Karpas-422 (cell line): Measurements from ENCODE around the gene DEFB123. TPM values are rescaled to one million over a fixed set of nuclear protein-coding genes. Genes with fewer than 3 reads are reported as not detected.
"Not testable (repeated sequence)": the region's sequence is repeated elsewhere in the genome, so short reads cannot be mapped to it uniquely, and the experiment has no call there.

ENCODE experiments used
- DNase-seq: peaks from one replicate; pipeline ENCODE4 v3.0.0-alpha.2; 2015
- H2AFZ ChIP-seq: fragments of 200-600 bp; sonication (generic); 2 replicates; pipeline ENCODE4 v1.6.1; 2014; ENCODE audit warnings: antibody characterized with exemption, low read length, mixed read lengths
- H3K27ac ChIP-seq: fragments of 200-600 bp; sonication (generic); 2 replicates; pipeline ENCODE4 v1.5.1; 2014; ENCODE audit warnings: mild to moderate bottlenecking, low read length, moderate library complexity
- H3K27me3 ChIP-seq: fragments of 200-600 bp; sonication (generic); 2 replicates; pipeline ENCODE4 v1.6.1; 2014; ENCODE audit warnings: low read length, mixed read lengths
- H3K36me3 ChIP-seq: fragments of 200-600 bp; sonication (generic); 2 replicates; pipeline ENCODE4 v1.6.1; 2014; ENCODE audit warnings: low read length, mixed read lengths; ENCODE audit not compliant: insufficient read depth
- H3K4me1 ChIP-seq: fragments of 200-600 bp; sonication (generic); 2 replicates; pipeline ENCODE4 v1.6.1; 2014; ENCODE audit warnings: mild to moderate bottlenecking, low read length, mixed read lengths
- H3K4me2 ChIP-seq: fragments of 200-600 bp; sonication (generic); 2 replicates; pipeline ENCODE4 v1.6.1; 2014; ENCODE audit warnings: low read length, low read depth, mild to moderate bottlenecking; ENCODE audit not compliant: poor library complexity, severe bottlenecking
- H3K4me3 ChIP-seq: fragments of 200-600 bp; sonication (generic); 2 replicates; pipeline ENCODE4 v1.5.1; 2014; ENCODE audit warnings: mild to moderate bottlenecking, antibody characterized with exemption, low read length, mixed read lengths
- H3K79me2 ChIP-seq: fragments of 200-600 bp; sonication (generic); 2 replicates; pipeline ENCODE4 v1.6.1; 2014; ENCODE audit warnings: mild to moderate bottlenecking, low read length, mixed read lengths
- H3K9ac ChIP-seq: fragments of 200-600 bp; sonication (generic); 2 replicates; pipeline ENCODE4 v1.6.0; 2014; ENCODE audit warnings: low read length
- H3K9me2 ChIP-seq: fragments of 200-600 bp; sonication (generic), shearing (Covaris generic); replicated peaks from 2 replicates; pipeline ENCODE4 v1.6.0; 2014; ENCODE audit warnings: mild to moderate bottlenecking, low read length, moderate library complexity; ENCODE audit not compliant: insufficient read depth
- H3K9me3 ChIP-seq: fragments of 300-700, 200-600 bp; sonication (generic); 2 replicates; pipeline ENCODE4 v1.6.1; 2014; ENCODE audit warnings: low read length, mixed read lengths
- H4K20me1 ChIP-seq: fragments of 200-600 bp; sonication (generic); 2 replicates; pipeline ENCODE4 v1.6.1; 2014; ENCODE audit warnings: mild to moderate bottlenecking, antibody characterized with exemption, low read length, low read depth; ENCODE audit not compliant: insufficient read depth
- total RNA-seq: library from RNA; depleted of rRNA; stranded (reverse); fragments of >200 nt; shearing (Covaris generic); gene quantifications from 2 replicates; pipeline ENCODE4 v1.2.3, GENCODE V29; 2014; ENCODE audit warnings: low replicate concordance

DEFB123 gene
- total RNA-seq, 1 experiment from 2014 or later, result not detected

GRCh38 chr20:31418307-31418706 lies 22.1 kb upstream of the DEFB123 start:
- no peak overlapping the region for H3K4me2 ChIP-seq
- H3K4me3 ChIP-seq, result no peak overlapping the region
- H3K27ac ChIP-seq, result no peak overlapping the region
- H3K9me2 ChIP-seq, result no peaks in the 10 kb centered on the region
- no peaks in the 10 kb centered on the region for H4K20me1 ChIP-seq
- H3K4me1 ChIP-seq, result no peaks in the 10 kb centered on the region
- no peaks in the 10 kb centered on the region for H3K27me3 ChIP-seq
- no peaks in the 10 kb centered on the region for H3K9me3 ChIP-seq
- no peaks in the 10 kb centered on the region for H3K36me3 ChIP-seq
- no peak overlapping the region for H2AFZ ChIP-seq
- H3K9ac ChIP-seq, result no peak overlapping the region
- no peaks in the 10 kb centered on the region for H3K79me2 ChIP-seq
- DNase-seq, result no peak

- Histone ChIP-seq H2AFZ (no peak overlapping the region), H3K9me3 (no peaks in the 10 kb centered on the region), H3K4me3 (no peak overlapping the region), H3K4me2 (no peak overlapping the region), H3K4me1 (no peaks in the 10 kb centered on the region), H3K79me2 (no peaks in the 10 kb centered on the region), H3K9me2 (no peaks in the 10 kb centered on the region), H4K20me1 (no peaks in the 10 kb centered on the region), H3K27me3 (no peaks in the 10 kb centered on the region), H3K9ac (no peak overlapping the region), H3K27ac (no peak overlapping the region), H3K36me3 (no peaks in the 10 kb centered on the region)
- DNase-seq, result no peak
Measured at GRCh38 chr20:31425797-31426196, 14.6 kb upstream of the DEFB123 start.

- H2AFZ ChIP-seq, H3K4me1 ChIP-seq, H3K4me3 ChIP-seq, H3K9ac ChIP-seq, H3K9me3 ChIP-seq, H4K20me1 ChIP-seq, H3K79me2 ChIP-seq, H3K27ac ChIP-seq, H3K4me2 ChIP-seq, H3K9me2 ChIP-seq, H3K36me3 ChIP-seq, DNase-seq, H3K27me3 ChIP-seq: not testable (repeated sequence)
Measured at GRCh38 chr20:31426891-31427551, 13.4 kb upstream of the DEFB123 start.

- H3K9ac ChIP-seq, H3K9me3 ChIP-seq, H3K9me2 ChIP-seq, H3K27me3 ChIP-seq, H3K4me3 ChIP-seq, H2AFZ ChIP-seq, H3K27ac ChIP-seq, DNase-seq, H4K20me1 ChIP-seq, H3K36me3 ChIP-seq, H3K4me1 ChIP-seq, H3K4me2 ChIP-seq, H3K79me2 ChIP-seq: not testable (repeated sequence)
Measured at GRCh38 chr20:31427576-31427975, 12.9 kb upstream of the DEFB123 start.

GRCh38 chr20:31430568-31431115 lies 9.8 kb upstream of the DEFB123 start:
- H3K9me2 ChIP-seq, result no peaks in the 10 kb centered on the region
- DNase-seq, result no peak
- no peaks in the 10 kb centered on the region for H3K4me1 ChIP-seq
- no peaks in the 10 kb centered on the region for H3K9me3 ChIP-seq
- no peaks in the 10 kb centered on the region for H3K36me3 ChIP-seq
- no peak overlapping the region for H3K4me2 ChIP-seq
- no peaks in the 10 kb centered on the region for H3K27me3 ChIP-seq
- H3K27ac ChIP-seq, result no peak overlapping the region
- H3K9ac ChIP-seq, result no peak overlapping the region
- no peak overlapping the region for H3K4me3 ChIP-seq
- no peaks in the 10 kb centered on the region for H4K20me1 ChIP-seq
- no peaks in the 10 kb centered on the region for H3K79me2 ChIP-seq
- no peak overlapping the region for H2AFZ ChIP-seq

- no peaks in the 10 kb centered on the region for H3K9me3 ChIP-seq
- no peak overlapping the region for H3K4me3 ChIP-seq
- no peaks in the 10 kb centered on the region for H4K20me1 ChIP-seq
- H3K9me2 ChIP-seq, result no peaks in the 10 kb centered on the region
- H3K27me3 ChIP-seq, result no peaks in the 10 kb centered on the region
- no peak for DNase-seq
- no peaks in the 10 kb centered on the region for H3K36me3 ChIP-seq
- H3K4me2 ChIP-seq, result no peak overlapping the region
- H3K79me2 ChIP-seq, result no peaks in the 10 kb centered on the region
- H2AFZ ChIP-seq, result no peak overlapping the region
- no peak overlapping the region for H3K9ac ChIP-seq
- no peaks in the 10 kb centered on the region for H3K4me1 ChIP-seq
- H3K27ac ChIP-seq, result no peak overlapping the region
Measured at GRCh38 chr20:31446084-31446819, 5.8 kb downstream of the DEFB123 start.

- Histone ChIP-seq H3K9me2 (no peaks in the 10 kb centered on the region), H3K9ac (no peak overlapping the region), H3K4me2 (no peak overlapping the region), H3K4me1 (no peaks in the 10 kb centered on the region), H3K27me3 (no peaks in the 10 kb centered on the region), H3K79me2 (no peaks in the 10 kb centered on the region), H4K20me1 (no peaks in the 10 kb centered on the region), H3K36me3 (no peaks in the 10 kb centered on the region), H3K4me3 (no peak overlapping the region), H3K9me3 (no peaks in the 10 kb centered on the region), H2AFZ (no peak overlapping the region), H3K27ac (no peak overlapping the region)
- no peak for DNase-seq
Measured at GRCh38 chr20:31449511-31450414, 9.3 kb downstream of the DEFB123 start.

- no peak overlapping the region for H3K4me2 ChIP-seq
- no peaks in the 10 kb centered on the region for H4K20me1 ChIP-seq
- no peak for DNase-seq
- H3K27ac ChIP-seq, result no peak overlapping the region
- no peaks in the 10 kb centered on the region for H3K9me2 ChIP-seq
- H3K36me3 ChIP-seq, result no peaks in the 10 kb centered on the region
- H3K4me1 ChIP-seq, result no peaks in the 10 kb centered on the region
- no peaks in the 10 kb centered on the region for H3K79me2 ChIP-seq
- H3K27me3 ChIP-seq, result no peaks in the 10 kb centered on the region
- H3K9ac ChIP-seq, result no peak overlapping the region
- no peak overlapping the region for H2AFZ ChIP-seq
- H3K4me3 ChIP-seq, result no peak overlapping the region
- no peaks in the 10 kb centered on the region for H3K9me3 ChIP-seq
Measured at GRCh38 chr20:31452575-31452974, 12.1 kb downstream of the DEFB123 start.
